NCI-H146 treated with DMSO at 0.1 percent for 48 hours (cell line): ENCODE results near the gene PPP2R5D.
"Not testable (repeated sequence)": the region's sequence is repeated elsewhere in the genome, so short reads cannot be mapped to it uniquely, and the experiment has no call there.

Source experiments
- DNase-seq: peaks from one replicate; lab custom pipeline; 2025; ENCODE audit not compliant: unreplicated experiment; lab: John Stamatoyannopoulos, UW

The PPP2R5D gene

GRCh38 chr6:42988486-42989020, 4.2 kb downstream of the PPP2R5D start:
- no peak for DNase-seq

- DNase-seq = no peak
Observed at GRCh38 chr6:42989923-42990322, 5.6 kb downstream of the PPP2R5D start.

GRCh38 chr6:42993445-42993844, 9.1 kb downstream of the PPP2R5D start:
- DNase-seq = no peak

GRCh38 chr6:42996513-42996912, 12.1 kb downstream of the PPP2R5D start:
- no peak for DNase-seq

- not testable (repeated sequence) for DNase-seq
Observed at GRCh38 chr6:42998205-42998604, 13.8 kb downstream of the PPP2R5D start.

GRCh38 chr6:43001843-43002242, 17.5 kb downstream of the PPP2R5D start:
- DNase-seq = no peak

GRCh38 chr6:43005844-43006243, 21.5 kb downstream of the PPP2R5D start:
- DNase-seq = no peak

- no peak for DNase-seq
Observed at GRCh38 chr6:43006251-43006650, 21.9 kb downstream of the PPP2R5D start.

GRCh38 chr6:43007126-43007525, 22.8 kb downstream of the PPP2R5D start:
- no peak for DNase-seq

GRCh38 chr6:43009124-43009523, 24.8 kb downstream of the PPP2R5D start:
- no peak for DNase-seq

- DNase-seq = no peak
Observed at GRCh38 chr6:43011207-43011606, 26.8 kb downstream of the PPP2R5D start.

GRCh38 chr6:43012364-43012763, 28.0 kb downstream of the PPP2R5D start:
- no peak for DNase-seq

GRCh38 chr6:43013097-43013842, 28.9 kb downstream of the PPP2R5D start:
- peak; percentile 48 for DNase-seq

GRCh38 chr6:43013843-43014433, 29.6 kb downstream of the PPP2R5D start, which contains the start of the genes KLHDC3 and MEA1:
KLHDC3 (plus strand) TSS chr6:43014249; CDS start chr6:43017193, 2,944 bp downstream.
MEA1 (minus strand) TSS chr6:43013946; CDS start chr6:43013813, 133 bp downstream.
- DNase-seq = peak; percentile 100

- DNase-seq = peak; percentile 63
Observed at GRCh38 chr6:43014434-43014909, 30.1 kb downstream of the PPP2R5D start.

GRCh38 chr6:43016176-43016942, 32.0 kb downstream of the PPP2R5D start:
- no peak for DNase-seq

- DNase-seq = no peak
Observed at GRCh38 chr6:43016943-43017334, 32.6 kb downstream of the PPP2R5D start.

- DNase-seq = no peak
Observed at GRCh38 chr6:43019152-43019551, 34.8 kb downstream of the PPP2R5D start.

GRCh38 chr6:43020052-43020705, 35.8 kb downstream of the PPP2R5D start:
- DNase-seq = no peak

- no peak for DNase-seq
Observed at GRCh38 chr6:43020847-43021246, 36.5 kb downstream of the PPP2R5D start.
